A549 (cell line): ENCODE measurements around the gene KCTD1.

Experiments
- CBX8 ChIP-seq: fragments of 200-600 bp; sonication (generic); IDR thresholded peaks from 2 replicates; pipeline ENCODE4 v1.6.1; 2016
- CEBPB ChIP-seq, 2 experiments: fragments of >200 bp in 1 of 2; sonication (Bioruptor Twin) in 1 of 2; formaldehyde crosslinking in 1 of 2; IDR thresholded peaks; 2 replicates each; pipeline ENCODE4 v1.6.1; 2012 to 2016
- CTCF ChIP-seq: fragments of >200 bp; sonication (Bioruptor Twin); formaldehyde crosslinking; IDR thresholded peaks from 3 replicates; pipeline ENCODE4 v1.5.1; 2016
- ELK1 ChIP-seq: fragments of 150-350 bp; IDR thresholded peaks from 2 replicates; pipeline ENCODE4 v1.6.1; 2014; ENCODE audit warnings: low read depth, mild to moderate bottlenecking, low read length
- EP300 ChIP-seq, 2 experiments: fragments of >200 bp; sonication (Bioruptor Twin); formaldehyde crosslinking; IDR thresholded peaks; 2 replicates in 1 of 2; 3 replicates in 1 of 2; pipeline ENCODE4 v1.6.1; 2016 to 2017
- MAFK ChIP-seq: fragments of 450-650 bp; IDR thresholded peaks from 2 replicates; pipeline ENCODE4 v1.6.1; 2014; ENCODE audit not compliant: partially characterized antibody
- MAZ ChIP-seq: fragments of 150-350 bp; IDR thresholded peaks from 2 replicates; pipeline ENCODE4 v1.6.1; 2014; ENCODE audit warnings: antibody characterized with exemption, low read depth, low read length, borderline replicate concordance
- MYC ChIP-seq: IDR thresholded peaks from 2 replicates; pipeline ENCODE4 v1.6.1; 2012; ENCODE audit warnings: mild to moderate bottlenecking, inconsistent platforms, low read length, improper control_type of control experiment, borderline replicate concordance
- REST ChIP-seq: fragments of 200-600 bp; sonication (generic); IDR thresholded peaks from 2 replicates; pipeline ENCODE4 v1.6.1; 2016; ENCODE audit warnings: antibody characterized with exemption, mild to moderate bottlenecking, moderate library complexity
- SMC3 ChIP-seq: fragments of >200 bp; sonication (Bioruptor Twin); formaldehyde crosslinking; IDR thresholded peaks from 3 replicates; pipeline ENCODE4 v1.6.1; 2018; ENCODE audit warnings: inconsistent platforms
- USF2 ChIP-seq: fragments of 450-650 bp; IDR thresholded peaks from 2 replicates; pipeline ENCODE4 v1.6.1; 2014; ENCODE audit warnings: antibody characterized with exemption

GRCh38 chr18:26464128-26465011 lies 84.0 kb downstream of the KCTD1 start:
- no peak for TF ChIP-seq MAZ
- no peak for TF ChIP-seq CBX8
- no peak for TF ChIP-seq REST
- TF ChIP-seq CTCF = no peak
- TF ChIP-seq EP300 (IDR thresholded peaks at IDR 0.05) = no peak
- no peak for TF ChIP-seq SMC3
- TF ChIP-seq ELK1 = no peak
- TF ChIP-seq MYC = no peak
- no peak for TF ChIP-seq CEBPB (IDR thresholded peaks at IDR 0.05)
- TF ChIP-seq MAFK = no peak
- TF ChIP-seq USF2 = no peak
